ENCODE measurements around the gene RPL28. TPM values are rescaled to one million over a fixed set of nuclear protein-coding genes. Genes with fewer than 3 reads are reported as not detected.
A peak's percentile ranks its signal among the peaks of the same experiment; 100 is the strongest.

Gene RPL28
- total and polyA plus RNA-seq, 2 of the 13 experiments (the other 11 are each of a cell fraction or from before 2014, with no cell fraction given) = 105 to 420 TPM

DNA sequence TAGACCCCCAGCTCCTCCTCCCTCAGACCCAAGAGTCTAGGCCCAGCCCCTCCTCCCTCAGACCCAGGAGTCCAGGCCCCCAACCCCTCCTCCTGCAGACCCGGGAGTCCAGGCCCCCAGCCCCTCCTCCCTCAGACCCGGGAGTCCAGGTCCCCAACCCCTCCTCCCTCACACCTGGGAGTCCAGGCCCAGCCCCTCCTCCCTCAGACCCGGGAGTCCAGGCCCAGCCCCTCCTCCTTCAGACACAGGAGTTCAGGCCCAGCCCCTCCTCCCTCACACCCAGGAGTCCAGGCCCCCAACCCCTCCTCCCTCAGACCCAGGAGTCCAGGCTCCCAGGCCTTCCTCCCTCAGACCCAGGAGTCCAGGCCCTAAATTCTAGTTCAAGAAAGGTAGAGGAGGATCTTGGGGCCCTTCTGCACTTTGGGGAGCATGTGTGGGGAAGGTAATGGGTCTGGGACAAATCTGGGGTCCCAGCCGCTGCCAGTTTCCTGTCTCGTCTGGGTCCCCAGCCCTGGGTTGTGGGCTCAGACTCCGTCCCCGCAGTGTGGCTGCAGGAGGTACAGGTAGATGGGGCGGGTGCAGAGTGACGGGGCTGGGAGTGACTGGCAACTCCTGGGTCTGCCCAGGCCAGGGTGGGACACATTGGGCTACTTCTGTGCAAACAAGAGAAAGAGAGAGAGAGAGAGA, 12.3 kb upstream of the RPL28 start (continued):
- TF ChIP-seq ZNF883 (CRISPR knock-in tag; IDR thresholded peaks at IDR 0.05; ENCODE audit: not compliant biosample characterization) = peak; percentile 18
- TF ChIP-seq EHMT2 (IDR thresholded peaks at IDR 0.05; ENCODE audit: borderline replicate concordance, low read depth, low read length) = no peak
- TF ChIP-seq TOPORS (CRISPR knock-in tag; IDR thresholded peaks at IDR 0.05) = no peak

DNA sequence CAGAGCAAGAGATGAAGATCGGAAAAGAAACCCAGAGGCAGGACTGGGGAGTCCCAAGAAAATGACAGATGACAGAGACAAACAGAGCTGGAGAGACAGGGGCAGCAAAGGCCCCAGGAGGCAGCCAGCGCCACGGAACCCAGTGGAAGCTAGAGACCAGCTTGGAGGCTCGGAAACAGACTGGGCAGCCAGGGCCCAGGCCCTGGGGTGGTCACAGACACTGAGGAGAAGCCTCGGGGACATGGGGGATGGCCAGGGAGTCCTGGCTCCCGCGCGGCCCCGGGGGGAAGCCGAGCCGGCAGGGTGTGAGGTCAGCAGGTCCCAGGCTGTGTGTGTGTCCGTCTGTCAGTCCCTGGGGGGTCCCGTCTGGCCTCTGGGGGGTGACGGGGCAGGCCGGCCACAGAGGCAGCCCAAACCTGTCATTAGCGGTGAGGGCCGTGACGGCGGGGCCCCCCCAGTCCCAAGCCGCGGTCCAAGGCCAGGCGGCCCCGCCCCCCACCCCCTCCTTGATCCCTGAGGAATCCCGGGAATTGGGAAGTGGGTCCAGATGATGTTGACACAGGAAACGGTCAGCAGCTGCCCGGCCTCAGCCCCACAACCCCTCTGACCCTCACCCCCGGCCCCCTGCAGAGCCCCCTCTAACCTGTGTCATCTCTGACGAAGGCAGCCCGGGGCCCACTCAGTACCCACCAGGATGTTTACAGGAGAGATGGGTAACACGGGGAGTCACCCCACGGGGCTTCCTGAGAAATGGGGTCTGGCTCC, 11.6 kb upstream of the RPL28 start:
- Histone ChIP-seq H3K27ac (ENCODE audit: extremely low read length, insufficient read depth, low read length) (no peak overlapping the region), H3K4me1 (ENCODE audit: insufficient read depth, low read length) (peaks cover 75% of the 10 kb centered on the region), H3K4me2 (ENCODE audit: low read depth, low read length) (peak overlapping the region; percentile 87), H3K4me3 (replicated peaks in 1 of 3; ENCODE audit: insufficient read depth in 1 of 3, low read depth in 2 of 3, low read length in 3 of 3) (peak overlapping the region; percentile 44 to 70 (median 48)), H3K9me3 (ENCODE audit: low read length) (no peaks in the 10 kb centered on the region), H4K20me1 (ENCODE audit: insufficient read depth, low read length) (no peaks in the 10 kb centered on the region), H3K36me3 (replicated peaks in 1 of 2; ENCODE audit: control insufficient read depth in 1 of 2, insufficient read depth in 2 of 2, low read length in 2 of 2) (no peaks in the 10 kb centered on the region), H3K9ac (ENCODE audit: insufficient read depth, low read depth, low read length) (peak overlapping the region; percentile 51; the same call in 1 of the 2 replicates), H3K27me3 (ENCODE audit: control insufficient read depth in 1 of 2, insufficient read depth in 2 of 2, low read length in 2 of 2) (peaks cover 5 to 30% of the 10 kb centered on the region in 2 experiments; a peak in 4 of 5 replicates), H2AFZ (ENCODE audit: low read length) (no peak overlapping the region), H3K79me2 (ENCODE audit: insufficient read depth, low read length) (no peaks in the 10 kb centered on the region)
- ChIA-PET CTCF (ENCODE audit: low intra/inter-chr PET ratio, low total read pairs) (no interaction called here), POLR2A (interaction anchor here (0.6 to 0.7 kb wide), 2 partner anchors 35 to 87 kb away, joined by 3 read pairs; partner anchors contain the start of genes ISOC2 and KMT5C)
- 1% methylated on average over 4 of the region's 31 CpGs for WGBS (ENCODE audit: low lambda C conversion rate)
- DNase-seq (ENCODE audit: low spot score) (no peak), ATAC-seq (peak; percentile 20), FAIRE-seq (no peak)
- intact Hi-C loops (cut with micrococcal nuclease; ENCODE audit: unreplicated experiment) (no loop called here), in situ Hi-C loops (cut with HindIII; ENCODE audit: extremely low pct_ligation_motif_present, low pct_unique_long_range_greater_than_20kb) (no loop called here)
- BruUV-seq (replicated peaks) = no TSS peak
- TF ChIP-seq ZNF563 (CRISPR knock-in tag; IDR thresholded peaks at IDR 0.05) (no peak), ARNT (IDR thresholded peaks at IDR 0.05) (no peak), HIVEP1 (CRISPR knock-in tag; IDR thresholded peaks at IDR 0.05) (no peak), ZNF547 (CRISPR knock-in tag; IDR thresholded peaks at IDR 0.05) (no peak), HNRNPLL (IDR thresholded peaks at IDR 0.05; ENCODE audit: low read depth, low read length, poor library complexity, severe bottlenecking) (peak; percentile 27), SNRNP70 (IDR thresholded peaks at IDR 0.05; ENCODE audit: low read depth, low read length) (no peak), TEAD3 (CRISPR knock-in tag; optimal IDR thresholded peaks at IDR 0.05; ENCODE audit: borderline replicate concordance) (peak; percentile 40), RARA (CRISPR knock-in tag; IDR thresholded peaks at IDR 0.05) (peak; percentile 6; the same call in 1 of the 2 replicates), ZFY (CRISPR knock-in tag; IDR thresholded peaks at IDR 0.05) (0 out of 2 replicates have a peak, but pooled peaks have one; percentile 21), MYC (CRISPR knock-in tag; IDR thresholded peaks at IDR 0.05; ENCODE audit: borderline replicate concordance) (peak; percentile 20; the same call in 1 of the 2 replicates), NR2C2 (CRISPR knock-in tag; IDR thresholded peaks at IDR 0.05; ENCODE audit: borderline replicate concordance) (no peak), GTF2F1 (IDR thresholded peaks at IDR 0.05; ENCODE audit: low read length) (no peak), SOX5 (CRISPR knock-in tag; IDR thresholded peaks at IDR 0.05; ENCODE audit: borderline replicate concordance) (no peak), PHF21A (CRISPR knock-in tag; IDR thresholded peaks at IDR 0.05) (no peak), PLRG1 (conservative IDR thresholded peaks at IDR 0.05) (no peak)
- TF ChIP-seq, protein P1, sequence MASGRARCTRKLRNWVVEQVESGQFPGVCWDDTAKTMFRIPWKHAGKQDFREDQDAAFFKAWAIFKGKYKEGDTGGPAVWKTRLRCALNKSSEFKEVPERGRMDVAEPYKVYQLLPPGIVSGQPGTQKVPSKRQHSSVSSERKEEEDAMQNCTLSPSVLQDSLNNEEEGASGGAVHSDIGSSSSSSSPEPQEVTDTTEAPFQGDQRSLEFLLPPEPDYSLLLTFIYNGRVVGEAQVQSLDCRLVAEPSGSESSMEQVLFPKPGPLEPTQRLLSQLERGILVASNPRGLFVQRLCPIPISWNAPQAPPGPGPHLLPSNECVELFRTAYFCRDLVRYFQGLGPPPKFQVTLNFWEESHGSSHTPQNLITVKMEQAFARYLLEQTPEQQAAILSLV (CRISPR knock-in tag; IDR thresholded peaks at IDR 0.05; ENCODE audit: borderline replicate concordance) = peak; percentile 37; the same call in 1 of the 2 replicates
- TF ChIP-seq, protein P2, sequence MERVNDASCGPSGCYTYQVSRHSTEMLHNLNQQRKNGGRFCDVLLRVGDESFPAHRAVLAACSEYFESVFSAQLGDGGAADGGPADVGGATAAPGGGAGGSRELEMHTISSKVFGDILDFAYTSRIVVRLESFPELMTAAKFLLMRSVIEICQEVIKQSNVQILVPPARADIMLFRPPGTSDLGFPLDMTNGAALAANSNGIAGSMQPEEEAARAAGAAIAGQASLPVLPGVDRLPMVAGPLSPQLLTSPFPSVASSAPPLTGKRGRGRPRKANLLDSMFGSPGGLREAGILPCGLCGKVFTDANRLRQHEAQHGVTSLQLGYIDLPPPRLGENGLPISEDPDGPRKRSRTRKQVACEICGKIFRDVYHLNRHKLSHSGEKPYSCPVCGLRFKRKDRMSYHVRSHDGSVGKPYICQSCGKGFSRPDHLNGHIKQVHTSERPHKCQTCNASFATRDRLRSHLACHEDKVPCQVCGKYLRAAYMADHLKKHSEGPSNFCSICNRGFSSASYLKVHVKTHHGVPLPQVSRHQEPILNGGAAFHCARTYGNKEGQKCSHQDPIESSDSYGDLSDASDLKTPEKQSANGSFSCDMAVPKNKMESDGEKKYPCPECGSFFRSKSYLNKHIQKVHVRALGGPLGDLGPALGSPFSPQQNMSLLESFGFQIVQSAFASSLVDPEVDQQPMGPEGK (CRISPR knock-in tag; IDR thresholded peaks at IDR 0.05) = peak; percentile 93

All from HepG2 (cell line).